Measurements from ENCODE around the gene ZNF460. TPM values are rescaled to one million over a fixed set of nuclear protein-coding genes. Genes with fewer than 3 reads are reported as not detected.

The ZNF460 gene
- total and polyA plus RNA-seq, 2 of the 13 experiments (the other 11 are each of a cell fraction or from before 2014, with no cell fraction given), result 14.5 to 44.8 TPM

GRCh38 chr19:57245959-57246358 is 34.3 kb upstream of the ZNF460 start (continued):
- TF ChIP-seq LRRFIP1 (CRISPR knock-in tag; conservative IDR thresholded peaks at IDR 0.05) (no peak), ZNF350 (CRISPR knock-in tag; IDR thresholded peaks at IDR 0.05; ENCODE audit: borderline replicate concordance, low read depth) (no peak), POLR2G (IDR thresholded peaks at IDR 0.05; ENCODE audit: low read depth, low read length) (no peak), SOX13 (IDR thresholded peaks at IDR 0.05) (no peak), SOX13 (CRISPR knock-in tag; conservative IDR thresholded peaks at IDR 0.05 in 1 of 2, IDR thresholded peaks at IDR 0.05 in 1 of 2) (peak in 1 of 2 experiments; percentile 42; a peak in 2 of 4 replicates), CENPX (CRISPR knock-in tag; IDR thresholded peaks at IDR 0.05) (no peak), ETV6 (CRISPR knock-in tag; conservative IDR thresholded peaks at IDR 0.05) (no peak), ESRRA (CRISPR knock-in tag; IDR thresholded peaks at IDR 0.05; ENCODE audit: low read depth) (0 out of 2 replicates have a peak, but pooled peaks have one; percentile 45), ZMYM2 (CRISPR knock-in tag; IDR thresholded peaks at IDR 0.05) (no peak), ZGPAT (CRISPR knock-in tag; IDR thresholded peaks at IDR 0.05) (peak; percentile 66), XRCC5 (optimal IDR thresholded peaks at IDR 0.05; ENCODE audit: low read length) (peak; percentile 27), MYNN (CRISPR knock-in tag; IDR thresholded peaks at IDR 0.05; ENCODE audit: low read depth) (no peak), CBFB (CRISPR knock-in tag; IDR thresholded peaks at IDR 0.05) (no peak), ZNF296 (CRISPR knock-in tag; conservative IDR thresholded peaks at IDR 0.05) (no peak), PPARG (CRISPR knock-in tag; conservative IDR thresholded peaks at IDR 0.05) (no peak), STAG1 (CRISPR knock-in tag; IDR thresholded peaks at IDR 0.05) (peak; percentile 38; the same call in 1 of the 2 replicates)
- TF ChIP-seq, protein P1, sequence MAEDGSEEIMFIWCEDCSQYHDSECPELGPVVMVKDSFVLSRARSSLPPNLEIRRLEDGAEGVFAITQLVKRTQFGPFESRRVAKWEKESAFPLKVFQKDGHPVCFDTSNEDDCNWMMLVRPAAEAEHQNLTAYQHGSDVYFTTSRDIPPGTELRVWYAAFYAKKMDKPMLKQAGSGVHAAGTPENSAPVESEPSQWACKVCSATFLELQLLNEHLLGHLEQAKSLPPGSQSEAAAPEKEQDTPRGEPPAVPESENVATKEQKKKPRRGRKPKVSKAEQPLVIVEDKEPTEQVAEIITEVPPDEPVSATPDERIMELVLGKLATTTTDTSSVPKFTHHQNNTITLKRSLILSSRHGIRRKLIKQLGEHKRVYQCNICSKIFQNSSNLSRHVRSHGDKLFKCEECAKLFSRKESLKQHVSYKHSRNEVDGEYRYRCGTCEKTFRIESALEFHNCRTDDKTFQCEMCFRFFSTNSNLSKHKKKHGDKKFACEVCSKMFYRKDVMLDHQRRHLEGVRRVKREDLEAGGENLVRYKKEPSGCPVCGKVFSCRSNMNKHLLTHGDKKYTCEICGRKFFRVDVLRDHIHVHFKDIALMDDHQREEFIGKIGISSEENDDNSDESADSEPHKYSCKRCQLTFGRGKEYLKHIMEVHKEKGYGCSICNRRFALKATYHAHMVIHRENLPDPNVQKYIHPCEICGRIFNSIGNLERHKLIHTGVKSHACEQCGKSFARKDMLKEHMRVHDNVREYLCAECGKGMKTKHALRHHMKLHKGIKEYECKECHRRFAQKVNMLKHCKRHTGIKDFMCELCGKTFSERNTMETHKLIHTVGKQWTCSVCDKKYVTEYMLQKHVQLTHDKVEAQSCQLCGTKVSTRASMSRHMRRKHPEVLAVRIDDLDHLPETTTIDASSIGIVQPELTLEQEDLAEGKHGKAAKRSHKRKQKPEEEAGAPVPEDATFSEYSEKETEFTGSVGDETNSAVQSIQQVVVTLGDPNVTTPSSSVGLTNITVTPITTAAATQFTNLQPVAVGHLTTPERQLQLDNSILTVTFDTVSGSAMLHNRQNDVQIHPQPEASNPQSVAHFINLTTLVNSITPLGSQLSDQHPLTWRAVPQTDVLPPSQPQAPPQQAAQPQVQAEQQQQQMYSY (CRISPR knock-in tag; IDR thresholded peaks at IDR 0.05), result no peak
